C4-2B (cell line): Measurements from ENCODE around the gene RNASE7.
A peak's percentile ranks its signal among the peaks of the same experiment; 100 is the strongest.

Experiments used
- H3K27ac ChIP-seq: fragments of 450-650 bp; 2 replicates; pipeline ENCODE4 v1.5.1; 2017
- CTCF ChIP-seq: fragments of 450-650 bp; conservative IDR thresholded peaks from 2 replicates; pipeline ENCODE4 v1.5.1; 2017; ENCODE audit warnings: mild to moderate bottlenecking
- ZFX ChIP-seq: fragments of 450-650 bp; IDR thresholded peaks from 2 replicates; pipeline ENCODE4 v1.6.1; 2017

Gene RNASE7

GRCh38 chr14:21023817-21024584 lies 18.2 kb upstream of the RNASE7 start:
- TF ChIP-seq CTCF (no peak), ZFX (no peak)
- peak overlapping the region; percentile 76 for H3K27ac ChIP-seq

GRCh38 chr14:21024585-21025370 lies 17.4 kb upstream of the RNASE7 start, which contains the start of gene NDRG2:
Gene NDRG2, minus strand, starts transcription at chr14:21025061. Its CDS starts 1,746 bp downstream, at chr14:21023315.
- H3K27ac ChIP-seq = peak within 1 kb of the TSS; percentile 76

GRCh38 chr14:21025371-21026273 lies 16.5 kb upstream of the RNASE7 start:
- H3K27ac ChIP-seq = peak overlapping the region; percentile 76
- TF ChIP-seq CTCF = no peak
- no peak for TF ChIP-seq ZFX

More at GRCh38 chr14:21024585-21025370, 17.4 kb upstream of the RNASE7 start, which contains the start of gene NDRG2:
- TF ChIP-seq ZFX = peak; percentile 77
- TF ChIP-seq CTCF = no peak

- no peak for TF ChIP-seq ZFX
These were observed 15.7 kb upstream of the RNASE7 start for GRCh38 chr14:21026274-21026987.

GRCh38 chr14:21026988-21027315 lies 15.2 kb upstream of the RNASE7 start:
- no peak for TF ChIP-seq ZFX
- no peak for TF ChIP-seq CTCF
- H3K27ac ChIP-seq = no peak overlapping the region

More at GRCh38 chr14:21026274-21026987, 15.7 kb upstream of the RNASE7 start:
- H3K27ac ChIP-seq = no peak overlapping the region

- no peak for TF ChIP-seq CTCF
- no peak for TF ChIP-seq ZFX
These were observed 12.2 kb upstream of the RNASE7 start, which contains the start of gene TPPP2 for GRCh38 chr14:21029917-21030316. Gene TPPP2, plus strand, starts transcription at chr14:21030217. Its CDS starts 365 bp downstream, at chr14:21030582.

GRCh38 chr14:21030531-21030930 lies 11.6 kb upstream of the RNASE7 start:
- no peak for TF ChIP-seq CTCF
- no peak for TF ChIP-seq ZFX

More at GRCh38 chr14:21029917-21030316, 12.2 kb upstream of the RNASE7 start, which contains the start of gene TPPP2:
- H3K27ac ChIP-seq = no peak within 1 kb of the TSS

More at GRCh38 chr14:21030531-21030930, 11.6 kb upstream of the RNASE7 start:
- H3K27ac ChIP-seq = no peak overlapping the region
